Vagina (tissue), 2 donors: ENCODE measurements around the gene TRMT11.

ENCODE experiments used
- CTCF ChIP-seq, 3 experiments: fragments of 450-650 bp in 2 of 3; fragments of 200-600 bp in 1 of 3; sonication (generic) in 1 of 3; IDR thresholded peaks; one replicate each; pipeline ENCODE4 v1.5.1; 2017 to 2019; ENCODE audit warnings: antibody characterized with exemption in 3 of 3, mild to moderate bottlenecking in 2 of 3, moderate library complexity in 2 of 3
- POLR2A ChIP-seq, 2 donors: fragments of 450-650 bp; IDR thresholded peaks; one replicate each; pipeline ENCODE4 v1.6.1; 2017; ENCODE audit warnings: antibody characterized with exemption in 2 of 2, mild to moderate bottlenecking in 2 of 2, moderate library complexity in 2 of 2
- POLR2AphosphoS5 ChIP-seq, 2 donors: sonication (generic); formaldehyde crosslinking; IDR thresholded peaks; one replicate each; pipeline ENCODE4 v1.9.0; 2017; ENCODE audit warnings: antibody characterized with exemption in 2 of 2, mild to moderate bottlenecking in 2 of 2, low read depth in 1 of 2; ENCODE audit not compliant: insufficient read depth in 1 of 2

- TF ChIP-seq POLR2A (IDR thresholded peaks at IDR 0.05) = no peak
- TF ChIP-seq CTCF (IDR thresholded peaks at IDR 0.05) = no peak
- no peak for TF ChIP-seq POLR2AphosphoS5 (IDR thresholded peaks at IDR 0.05; ENCODE audit: insufficient read depth in 1 of 2, low read depth in 1 of 2)
Observed at GRCh38 chr6:125949069-125949468, 37.3 kb upstream of the TRMT11 start.
